GM18861 (cell line): ENCODE data around the gene NOL4L.

Experiments
- ATAC-seq: cut with Tn5 transposase; IDR thresholded peaks from one replicate; pipeline ENCODE4 v1.9.1; 2021; ENCODE audit not compliant: unreplicated experiment

The NOL4L gene

GRCh38 chr20:32577023-32577422 is 8.1 kb downstream of the NOL4L start:
- ATAC-seq, result no peak

GRCh38 chr20:32576560-32576959 is 8.6 kb downstream of the NOL4L start:
- no peak for ATAC-seq

GRCh38 chr20:32575805-32576204 is 9.3 kb downstream of the NOL4L start:
- ATAC-seq, result no peak

GRCh38 chr20:32575227-32575581 is 9.9 kb downstream of the NOL4L start:
- no peak for ATAC-seq

- ATAC-seq, result no peak
These were observed 10.6 kb downstream of the NOL4L start for GRCh38 chr20:32574296-32575226.

GRCh38 chr20:32573167-32573851 is 11.8 kb downstream of the NOL4L start:
- no peak for ATAC-seq

GRCh38 chr20:32572271-32572968 is 12.7 kb downstream of the NOL4L start:
- ATAC-seq, result no peak

- ATAC-seq, result no peak
These were observed 13.6 kb downstream of the NOL4L start for GRCh38 chr20:32571566-32571965.

- ATAC-seq, result no peak
These were observed 14.5 kb downstream of the NOL4L start for GRCh38 chr20:32570401-32571190.

GRCh38 chr20:32569380-32570305 is 15.5 kb downstream of the NOL4L start:
- ATAC-seq, result no peak

- ATAC-seq, result no peak
These were observed 16.1 kb downstream of the NOL4L start for GRCh38 chr20:32569018-32569379.

- ATAC-seq, result no peak
These were observed 17.6 kb downstream of the NOL4L start for GRCh38 chr20:32567384-32568178.

GRCh38 chr20:32566379-32567374 is 18.5 kb downstream of the NOL4L start:
- ATAC-seq, result no peak

- ATAC-seq, result no peak
These were observed 19.4 kb downstream of the NOL4L start for GRCh38 chr20:32565735-32566032.

GRCh38 chr20:32564921-32565734 is 20.0 kb downstream of the NOL4L start:
- no peak for ATAC-seq

GRCh38 chr20:32564440-32564839 is 20.7 kb downstream of the NOL4L start:
- no peak for ATAC-seq
